ENCODE measurements around the gene USP11. TPM values are rescaled to one million over a fixed set of nuclear protein-coding genes. Genes with fewer than 3 reads are reported as not detected.

The USP11 gene
- total RNA-seq, 4 donors from 2014 or later = 23.3 to 44.1 (median 38.2) TPM

DNA sequence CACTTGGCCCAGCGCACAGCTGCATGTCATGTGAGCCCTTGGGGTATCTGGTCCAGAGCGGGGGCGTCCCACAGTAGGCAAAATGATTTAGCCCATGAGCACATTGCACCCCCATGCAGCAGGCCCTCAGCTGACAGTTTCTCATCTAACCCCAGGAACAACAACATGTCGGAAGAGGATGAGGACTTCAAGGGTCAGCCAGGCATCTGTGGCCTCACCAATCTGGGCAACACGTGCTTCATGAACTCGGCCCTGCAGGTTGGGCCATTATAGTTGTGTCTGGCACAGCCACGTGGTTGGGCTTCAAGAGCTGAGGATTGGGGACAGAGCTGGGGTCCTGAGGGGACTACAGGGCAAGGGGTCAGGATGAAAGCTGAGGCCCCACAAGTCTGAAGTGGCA, 7.8 kb downstream of the USP11 start:
- no peaks in the 10 kb centered on the region for H3K27me3 ChIP-seq
- H3K9me3 ChIP-seq = no peaks in the 10 kb centered on the region
- peaks cover 0 to 60% (median 49%) of the 10 kb centered on the region in 4 donors for H3K36me3 ChIP-seq
- 89% methylated on average over 7 of the region's 7 CpGs for WGBS
- TF ChIP-seq POLR2AphosphoS5 (IDR thresholded peaks at IDR 0.05) (no peak), EP300 (IDR thresholded peaks at IDR 0.05) (no peak), POLR2A (IDR thresholded peaks at IDR 0.05; ENCODE audit: low read depth) (no peak)
- TF ChIP-seq, protein P1, sequence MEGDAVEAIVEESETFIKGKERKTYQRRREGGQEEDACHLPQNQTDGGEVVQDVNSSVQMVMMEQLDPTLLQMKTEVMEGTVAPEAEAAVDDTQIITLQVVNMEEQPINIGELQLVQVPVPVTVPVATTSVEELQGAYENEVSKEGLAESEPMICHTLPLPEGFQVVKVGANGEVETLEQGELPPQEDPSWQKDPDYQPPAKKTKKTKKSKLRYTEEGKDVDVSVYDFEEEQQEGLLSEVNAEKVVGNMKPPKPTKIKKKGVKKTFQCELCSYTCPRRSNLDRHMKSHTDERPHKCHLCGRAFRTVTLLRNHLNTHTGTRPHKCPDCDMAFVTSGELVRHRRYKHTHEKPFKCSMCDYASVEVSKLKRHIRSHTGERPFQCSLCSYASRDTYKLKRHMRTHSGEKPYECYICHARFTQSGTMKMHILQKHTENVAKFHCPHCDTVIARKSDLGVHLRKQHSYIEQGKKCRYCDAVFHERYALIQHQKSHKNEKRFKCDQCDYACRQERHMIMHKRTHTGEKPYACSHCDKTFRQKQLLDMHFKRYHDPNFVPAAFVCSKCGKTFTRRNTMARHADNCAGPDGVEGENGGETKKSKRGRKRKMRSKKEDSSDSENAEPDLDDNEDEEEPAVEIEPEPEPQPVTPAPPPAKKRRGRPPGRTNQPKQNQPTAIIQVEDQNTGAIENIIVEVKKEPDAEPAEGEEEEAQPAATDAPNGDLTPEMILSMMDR (IDR thresholded peaks at IDR 0.05) = no peak
- no peak for DNase-seq (ENCODE audit: extremely low spot score)
- H3K4me1 ChIP-seq = peaks cover 0 to 10% (median 5%) of the 10 kb centered on the region in 4 donors
- no peak overlapping the region for H3K4me3 ChIP-seq
- no peak overlapping the region for H3K27ac ChIP-seq (replicated peaks in 1 of 4)
- intact Hi-C loops (cut with DNase I) = no loop called here

DNA sequence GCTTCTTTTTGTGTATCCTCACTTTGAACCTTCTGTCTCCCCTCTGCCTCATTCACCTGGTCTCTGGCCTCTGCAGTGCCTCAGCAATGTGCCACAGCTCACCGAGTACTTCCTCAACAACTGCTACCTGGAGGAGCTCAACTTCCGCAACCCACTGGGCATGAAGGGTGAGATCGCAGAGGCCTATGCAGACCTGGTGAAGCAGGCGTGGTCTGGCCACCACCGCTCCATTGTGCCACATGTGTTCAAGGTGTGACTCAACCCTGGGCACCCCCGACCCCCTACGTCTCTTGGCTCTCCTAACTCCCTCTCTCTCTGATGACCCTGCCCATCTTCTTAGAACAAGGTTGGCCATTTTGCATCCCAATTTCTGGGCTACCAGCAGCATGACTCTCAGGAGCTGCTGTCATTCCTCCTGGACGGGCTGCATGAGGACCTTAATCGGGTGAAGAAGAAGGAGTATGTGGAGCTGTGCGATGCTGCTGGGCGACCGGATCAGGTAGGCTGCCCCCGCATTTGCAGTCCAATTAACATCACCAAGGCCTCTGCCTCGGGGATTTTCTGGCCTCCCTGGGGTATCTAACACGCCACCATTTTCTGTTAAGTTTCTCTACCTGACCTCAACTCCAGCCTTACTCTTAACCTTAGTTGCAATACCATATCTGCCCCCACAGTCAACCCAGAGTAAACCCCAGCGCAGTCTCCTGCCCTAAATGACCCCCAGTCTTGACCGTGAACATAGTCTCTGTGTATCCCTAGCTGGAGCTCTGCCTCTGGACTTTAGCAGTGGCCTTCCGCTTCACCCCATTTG, 8.6 kb downstream of the USP11 start:
- H3K9me3 ChIP-seq = no peaks in the 10 kb centered on the region
- no peaks in the 10 kb centered on the region for H3K27me3 ChIP-seq
- H3K27ac ChIP-seq (replicated peaks in 1 of 4) = no peak overlapping the region
- intact Hi-C loops (cut with DNase I) = no loop called here
- peaks cover 0 to 8% (median 0%) of the 10 kb centered on the region in 4 donors for H3K4me1 ChIP-seq
- DNase-seq (ENCODE audit: extremely low spot score) = no peak
- H3K36me3 ChIP-seq = peaks cover 0 to 64% (median 55%) of the 10 kb centered on the region in 4 donors
- H3K4me3 ChIP-seq = no peak overlapping the region
- TF ChIP-seq POLR2AphosphoS5 (IDR thresholded peaks at IDR 0.05) (no peak), EP300 (IDR thresholded peaks at IDR 0.05) (no peak), POLR2A (IDR thresholded peaks at IDR 0.05; ENCODE audit: low read depth) (no peak)
- TF ChIP-seq, protein P1 (IDR thresholded peaks at IDR 0.05) = no peak
- 94% methylated on average over 18 of the region's 18 CpGs for WGBS

DNA sequence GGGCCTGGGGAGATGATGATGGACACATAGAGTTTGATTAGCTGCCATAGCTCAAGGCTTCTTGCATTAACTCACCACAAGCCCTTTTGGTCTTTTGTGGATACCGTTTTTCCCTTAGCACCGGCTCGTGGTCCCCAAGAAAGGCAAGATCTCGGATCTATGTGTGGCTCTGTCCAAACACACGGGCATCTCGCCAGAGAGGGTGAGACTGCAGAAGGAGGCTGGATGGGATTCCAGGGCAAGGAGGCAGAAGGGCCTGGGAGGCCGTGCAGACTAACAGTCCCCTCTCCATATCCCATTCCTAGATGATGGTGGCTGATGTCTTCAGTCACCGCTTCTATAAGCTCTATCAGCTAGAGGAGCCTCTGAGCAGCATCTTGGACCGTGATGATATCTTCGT, 9.5 kb downstream of the USP11 start:
- intact Hi-C loops (cut with DNase I) = no loop called here
- no peak overlapping the region for H3K4me3 ChIP-seq
- no peaks in the 10 kb centered on the region for H3K27me3 ChIP-seq
- 87% methylated on average over 10 of the region's 10 CpGs for WGBS
- H3K9me3 ChIP-seq = no peaks in the 10 kb centered on the region
- peaks cover 0 to 69% (median 57%) of the 10 kb centered on the region in 4 donors for H3K36me3 ChIP-seq
- DNase-seq (ENCODE audit: extremely low spot score) = no peak
- peaks cover 0 to 8% (median 0%) of the 10 kb centered on the region in 4 donors for H3K4me1 ChIP-seq
- TF ChIP-seq, protein P1 (IDR thresholded peaks at IDR 0.05) = no peak
- TF ChIP-seq POLR2AphosphoS5 (IDR thresholded peaks at IDR 0.05) = no peak
- no peak overlapping the region for H3K27ac ChIP-seq (replicated peaks in 1 of 4)

DNA sequence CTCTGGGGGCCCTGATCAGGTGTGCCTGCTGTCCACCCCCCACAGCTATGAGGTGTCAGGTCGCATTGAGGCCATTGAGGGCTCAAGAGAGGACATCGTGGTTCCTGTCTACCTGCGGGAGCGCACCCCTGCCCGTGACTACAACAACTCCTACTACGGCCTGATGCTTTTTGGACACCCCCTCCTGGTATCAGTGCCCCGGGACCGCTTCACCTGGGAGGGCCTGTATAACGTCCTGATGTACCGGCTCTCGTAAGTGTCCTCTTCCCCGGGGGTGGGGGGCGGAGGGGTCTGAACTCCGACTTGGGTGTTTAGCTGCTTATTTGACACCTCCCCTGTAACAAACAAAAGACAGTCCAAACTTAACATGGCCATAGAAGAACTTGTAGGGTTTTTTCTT, 10.5 kb downstream of the USP11 start:
- H3K36me3 ChIP-seq = peaks cover 0 to 77% (median 65%) of the 10 kb centered on the region in 4 donors
- no peaks in the 10 kb centered on the region for H3K27me3 ChIP-seq

More for the DNA sequence above, 10.5 kb downstream of the USP11 start:
- 93% methylated on average over 14 of the region's 14 CpGs for WGBS
- Histone ChIP-seq H3K4me1 (no peaks in the 10 kb centered on the region), H3K27ac (replicated peaks in 1 of 4) (no peak overlapping the region), H3K9me3 (no peaks in the 10 kb centered on the region), H3K4me3 (no peak overlapping the region)
- DNase-seq (ENCODE audit: extremely low spot score) = no peak
- intact Hi-C loops (cut with DNase I) = no loop called here
- TF ChIP-seq POLR2AphosphoS5 (IDR thresholded peaks at IDR 0.05) (no peak), POLR2A (IDR thresholded peaks at IDR 0.05; ENCODE audit: low read depth) (no peak), EP300 (IDR thresholded peaks at IDR 0.05) (no peak)
- TF ChIP-seq, protein P1 (IDR thresholded peaks at IDR 0.05) = no peak
